ENCODE data around the gene CAND2. TPM values are rescaled to one million over a fixed set of nuclear protein-coding genes. Genes with fewer than 3 reads are reported as not detected.
"Not testable (repeated sequence)": the region's sequence is repeated elsewhere in the genome, so short reads cannot be mapped to it uniquely, and the experiment has no call there.

CAND2 gene
- polyA plus RNA-seq, 1 of the 3 experiments (the other 2 are of a cell fraction) = 1.5 TPM

GRCh38 chr3:12774619-12775018, 21.9 kb upstream of the CAND2 start:
- WGBS (ENCODE audit: low lambda C conversion rate) = 49% methylated on average over 4 of the region's 4 CpGs
- Histone ChIP-seq H3K27me3 (ENCODE audit: insufficient read depth) (no peaks in the 10 kb centered on the region), H3K4me3 (ENCODE audit: low read depth in 2 of 2, low read length in 1 of 2) (no peak overlapping the region), H3K9me2 (no peaks in the 10 kb centered on the region), H3K4me2 (no peak overlapping the region), H3K79me2 (ENCODE audit: insufficient read depth) (no peaks in the 10 kb centered on the region), H3K9me3 (no peaks in the 10 kb centered on the region), H4K20me1 (ENCODE audit: insufficient read depth) (no peaks in the 10 kb centered on the region), H3K4me1 (ENCODE audit: control insufficient read depth in 1 of 2, insufficient read depth in 2 of 2, low read depth in 1 of 2, low read length in 1 of 2) (no peaks in the 10 kb centered on the region), H3K27ac (ENCODE audit: low read depth in 2 of 2, low read length in 1 of 2) (no peak overlapping the region), H2AFZ (ENCODE audit: low read depth) (no peak overlapping the region), H3K36me3 (replicated peaks in 1 of 2; ENCODE audit: control insufficient read depth in 1 of 2, insufficient read depth in 2 of 2, low read length in 1 of 2) (no peaks in the 10 kb centered on the region), H3K9ac (no peak overlapping the region), H3F3A (replicated peaks; ENCODE audit: insufficient read depth) (no peaks in the 10 kb centered on the region)
- ChIA-PET POLR2A (no interaction called here), CTCF (interaction anchor here (0.5 to 1.4 kb wide), 5 partner anchors 9 to 1114 kb away, joined by 3 to 4 read pairs (median 3); no protein-coding TSS in a partner anchor)
- DNase-seq = no peak
- TF ChIP-seq RFX5 (IDR thresholded peaks at IDR 0.05; ENCODE audit: low read length) = no peak
- no peak for TF ChIP-seq TAF1 (IDR thresholded peaks at IDR 0.05; ENCODE audit: borderline replicate concordance, low read depth, low read length)
- TF ChIP-seq RAD21 (IDR thresholded peaks at IDR 0.05; ENCODE audit: low read length) = no peak
- no peak for TF ChIP-seq USF1 (IDR thresholded peaks at IDR 0.05; ENCODE audit: borderline replicate concordance, low read depth)
- no peak for TF ChIP-seq SMC3 (IDR thresholded peaks at IDR 0.05; ENCODE audit: low read depth, low read length)
- TF ChIP-seq MXI1 (IDR thresholded peaks at IDR 0.05; ENCODE audit: low read depth, low read length) = no peak
- TF ChIP-seq GABPA (IDR thresholded peaks at IDR 0.05; ENCODE audit: low read depth) = no peak
- no peak for TF ChIP-seq FOXM1 (IDR thresholded peaks at IDR 0.05; ENCODE audit: low read depth)
- TF ChIP-seq RCOR1 (IDR thresholded peaks at IDR 0.05; ENCODE audit: low read length) = no peak
- TF ChIP-seq TEAD4 (IDR thresholded peaks at IDR 0.05; ENCODE audit: borderline replicate concordance, insufficient read depth) = no peak
- TF ChIP-seq CTCF (IDR thresholded peaks at IDR 0.05) = no peak

- TF ChIP-seq CHD2 (IDR thresholded peaks at IDR 0.05; ENCODE audit: low read length, partially characterized antibody) (no peak), EZH2phosphoT487 (IDR thresholded peaks at IDR 0.05; ENCODE audit: borderline replicate concordance, low read depth) (no peak), RCOR1 (IDR thresholded peaks at IDR 0.05; ENCODE audit: low read length) (no peak), ELF1 (IDR thresholded peaks at IDR 0.05) (no peak), IRF3 (IDR thresholded peaks at IDR 0.05; ENCODE audit: low read depth, low read length) (no peak), RXRA (IDR thresholded peaks at IDR 0.05; ENCODE audit: borderline replicate concordance, low read depth) (no peak), USF1 (IDR thresholded peaks at IDR 0.05; ENCODE audit: borderline replicate concordance, low read depth) (no peak)
- H4K20me1 ChIP-seq (ENCODE audit: insufficient read depth) = no peaks in the 10 kb centered on the region
- 40% methylated on average over 1 of the region's 1 CpG for WGBS (ENCODE audit: low lambda C conversion rate)
- H3F3A ChIP-seq (replicated peaks; ENCODE audit: insufficient read depth) = no peaks in the 10 kb centered on the region
- H3K9me2 ChIP-seq = no peaks in the 10 kb centered on the region
- no peaks in the 10 kb centered on the region for H3K9me3 ChIP-seq
- ChIA-PET CTCF (interaction anchor here (1.1 kb wide), 1 partner anchor 8 kb away, joined by 3 read pairs; no protein-coding TSS in a partner anchor), POLR2A (no interaction called here)
- H2AFZ ChIP-seq (ENCODE audit: low read depth) = no peak overlapping the region
- H3K36me3 ChIP-seq (replicated peaks in 1 of 2; ENCODE audit: control insufficient read depth in 1 of 2, insufficient read depth in 2 of 2, low read length in 1 of 2) = no peaks in the 10 kb centered on the region
- no peaks in the 10 kb centered on the region for H3K27me3 ChIP-seq (ENCODE audit: insufficient read depth)
- no peak overlapping the region for H3K27ac ChIP-seq (ENCODE audit: low read depth in 2 of 2, low read length in 1 of 2)
- no peaks in the 10 kb centered on the region for H3K4me1 ChIP-seq (ENCODE audit: control insufficient read depth in 1 of 2, insufficient read depth in 2 of 2, low read depth in 1 of 2, low read length in 1 of 2)
- no peak overlapping the region for H3K4me3 ChIP-seq (ENCODE audit: low read depth in 2 of 2, low read length in 1 of 2)
- no peak overlapping the region for H3K9ac ChIP-seq
- DNase-seq = no peak
- H3K79me2 ChIP-seq (ENCODE audit: insufficient read depth) = no peaks in the 10 kb centered on the region
- no peak overlapping the region for H3K4me2 ChIP-seq
Measured at GRCh38 chr3:12775226-12775625, 21.3 kb upstream of the CAND2 start.

GRCh38 chr3:12775970-12776369, 20.5 kb upstream of the CAND2 start:
- DNase-seq; H4K20me1 ChIP-seq (ENCODE audit: insufficient read depth); H3K27me3 ChIP-seq (ENCODE audit: insufficient read depth); H3K79me2 ChIP-seq (ENCODE audit: insufficient read depth); H3K9me2 ChIP-seq; H3K4me1 ChIP-seq (ENCODE audit: control insufficient read depth in 1 of 2, insufficient read depth in 2 of 2, low read depth in 1 of 2, low read length in 1 of 2); H3F3A ChIP-seq (replicated peaks; ENCODE audit: insufficient read depth); H3K36me3 ChIP-seq (replicated peaks in 1 of 2; ENCODE audit: control insufficient read depth in 1 of 2, insufficient read depth in 2 of 2, low read length in 1 of 2); H2AFZ ChIP-seq (ENCODE audit: low read depth); H3K4me3 ChIP-seq (ENCODE audit: low read depth in 2 of 2, low read length in 1 of 2); H3K9me3 ChIP-seq; H3K27ac ChIP-seq (ENCODE audit: low read depth in 2 of 2, low read length in 1 of 2); H3K4me2 ChIP-seq; H3K9ac ChIP-seq: not testable (repeated sequence)
- CTCF ChIA-PET = interaction anchor here (1.1 kb wide), 1 partner anchor 8 kb away, joined by 3 read pairs; no protein-coding TSS in a partner anchor
- WGBS (ENCODE audit: low lambda C conversion rate) = 48% methylated on average over 6 of the region's 6 CpGs
- POLR2A ChIA-PET = interaction anchor here (0.6 kb wide), 1 partner anchor 1648 kb away, joined by 3 read pairs; no protein-coding TSS in a partner anchor
